Fibroblast of mammary gland (primary cell): ENCODE measurements around the gene TRIM40.

Experiments
- DNase-seq: peaks from one replicate; pipeline ENCODE4 v3.0.0-alpha.2; 2010; ENCODE audit warnings: low read depth
- H3K4me3 ChIP-seq: 2 replicates; pipeline ENCODE4 v1.5.1; 2011; ENCODE audit warnings: low read depth, mild to moderate bottlenecking, low read length, moderate library complexity; ENCODE audit not compliant: control insufficient read depth
- CTCF ChIP-seq: conservative IDR thresholded peaks from 2 replicates; pipeline ENCODE4 v1.5.1; 2011; ENCODE audit warnings: low read depth, low read length, inconsistent platforms; ENCODE audit not compliant: control insufficient read depth, insufficient read depth

The TRIM40 gene

GRCh38 chr6:30102970-30103871 lies 32.7 kb upstream of the TRIM40 start:
- peak; percentile 90 for TF ChIP-seq CTCF
- H3K4me3 ChIP-seq: peak overlapping the region; percentile 47
- DNase-seq: peak; percentile 85

- TF ChIP-seq CTCF: no peak
- DNase-seq: no peak
- no peak overlapping the region for H3K4me3 ChIP-seq
Observed at GRCh38 chr6:30103872-30104179, 32.1 kb upstream of the TRIM40 start.

- H3K4me3 ChIP-seq: no peak overlapping the region
- TF ChIP-seq CTCF: no peak
- DNase-seq: no peak
Observed at GRCh38 chr6:30104661-30105060, 31.3 kb upstream of the TRIM40 start.

GRCh38 chr6:30111266-30111856 lies 24.6 kb upstream of the TRIM40 start:
- no peak overlapping the region for H3K4me3 ChIP-seq
- TF ChIP-seq CTCF: no peak
- no peak for DNase-seq

GRCh38 chr6:30112402-30112994 lies 23.4 kb upstream of the TRIM40 start:
- DNase-seq: no peak
- H3K4me3 ChIP-seq: no peak overlapping the region
- no peak for TF ChIP-seq CTCF

- TF ChIP-seq CTCF: no peak
- DNase-seq: no peak
- no peak within 1 kb of the TSS for H3K4me3 ChIP-seq
Observed at GRCh38 chr6:30113003-30113759, 22.8 kb upstream of the TRIM40 start, which contains the start of gene TRIM31. TSS of gene TRIM31 (minus strand) at chr6:30113090. CDS start at chr6:30112805, 285 bp downstream.
